Activated naive CD8-positive, alpha-beta T cell treated with anti-CD3 and anti-CD28 coated beads, Interleukin-2, amount 50 U/mL, for 24 hours (primary cell): ENCODE results near the gene DLL1.

Experiments
- ATAC-seq: fragments of 150-1000 bp; cut with Tn5 transposase; one replicate; pipeline ENCODE4 v1.10.0; 2021
- DNase-seq: peaks from one replicate; pipeline ENCODE4 v3.0.0; 2021
- H3K27ac Mint-ChIP-seq: one replicate; pipeline ENCODE4 v1.8.0; 2021; ENCODE audit warnings: mild to moderate bottlenecking, mixed read lengths
- H3K27me3 Mint-ChIP-seq: one replicate; pipeline ENCODE4 v1.8.0; 2021; ENCODE audit warnings: mixed read lengths
- H3K36me3 Mint-ChIP-seq: one replicate; pipeline ENCODE4 v1.8.0; 2021; ENCODE audit warnings: low read depth, mixed read lengths
- H3K4me1 Mint-ChIP-seq: one replicate; pipeline ENCODE4 v1.8.0; 2021; ENCODE audit warnings: mixed read lengths
- H3K4me3 Mint-ChIP-seq: one replicate; pipeline ENCODE4 v1.8.0; 2021; ENCODE audit warnings: mild to moderate bottlenecking, moderate library complexity, mixed read lengths
- H3K9me3 Mint-ChIP-seq: one replicate; pipeline ENCODE4 v1.8.0; 2021; ENCODE audit warnings: mixed read lengths

Gene DLL1

GRCh38 chr6:170260686-170261085 lies 30.2 kb downstream of the DLL1 start:
- Mint-ChIP-seq H3K4me1 (no peaks in the 10 kb centered on the region), H3K27me3 (peaks cover 6% of the 10 kb centered on the region), H3K9me3 (no peaks in the 10 kb centered on the region), H3K4me3 (no peak overlapping the region), H3K27ac (no peak overlapping the region), H3K36me3 (no peaks in the 10 kb centered on the region)
- no peak for ATAC-seq
- no peak for DNase-seq

- H3K4me1 Mint-ChIP-seq = no peaks in the 10 kb centered on the region
- H3K9me3 Mint-ChIP-seq = no peaks in the 10 kb centered on the region
- no peak overlapping the region for H3K27ac Mint-ChIP-seq
- no peak for DNase-seq
- H3K36me3 Mint-ChIP-seq = no peaks in the 10 kb centered on the region
- no peak for ATAC-seq
- peaks cover 6% of the 10 kb centered on the region for H3K27me3 Mint-ChIP-seq
- H3K4me3 Mint-ChIP-seq = no peak overlapping the region
These were observed 31.6 kb downstream of the DLL1 start for GRCh38 chr6:170259278-170259677.

- no peaks in the 10 kb centered on the region for H3K36me3 Mint-ChIP-seq
- H3K27ac Mint-ChIP-seq = no peak overlapping the region
- ATAC-seq (no peak), DNase-seq (no peak)
- H3K4me3 Mint-ChIP-seq = no peak overlapping the region
- H3K9me3 Mint-ChIP-seq = no peaks in the 10 kb centered on the region
- peaks cover 6% of the 10 kb centered on the region for H3K27me3 Mint-ChIP-seq
- H3K4me1 Mint-ChIP-seq = no peaks in the 10 kb centered on the region
These were observed 32.5 kb downstream of the DLL1 start for GRCh38 chr6:170258407-170258806.

GRCh38 chr6:170257376-170257775 lies 33.5 kb downstream of the DLL1 start:
- H3K9me3 Mint-ChIP-seq = no peaks in the 10 kb centered on the region
- no peak for DNase-seq
- H3K27ac Mint-ChIP-seq = no peak overlapping the region
- no peak for ATAC-seq
- H3K4me1 Mint-ChIP-seq = no peaks in the 10 kb centered on the region
- peaks cover 6% of the 10 kb centered on the region for H3K27me3 Mint-ChIP-seq
- H3K4me3 Mint-ChIP-seq = no peak overlapping the region
- H3K36me3 Mint-ChIP-seq = no peaks in the 10 kb centered on the region

- H3K27me3 Mint-ChIP-seq = peaks cover 4% of the 10 kb centered on the region
- H3K4me3 Mint-ChIP-seq = no peak overlapping the region
- H3K27ac Mint-ChIP-seq = no peak overlapping the region
- H3K9me3 Mint-ChIP-seq = no peaks in the 10 kb centered on the region
- no peak for DNase-seq
- no peaks in the 10 kb centered on the region for H3K36me3 Mint-ChIP-seq
- no peaks in the 10 kb centered on the region for H3K4me1 Mint-ChIP-seq
- no peak for ATAC-seq
These were observed 34.2 kb downstream of the DLL1 start for GRCh38 chr6:170256641-170257040.

GRCh38 chr6:170255426-170256125 lies 35.3 kb downstream of the DLL1 start:
- ATAC-seq = no peak
- H3K27ac Mint-ChIP-seq = no peak overlapping the region
- H3K4me1 Mint-ChIP-seq = no peaks in the 10 kb centered on the region
- no peak for DNase-seq
- peaks cover 3% of the 10 kb centered on the region for H3K27me3 Mint-ChIP-seq
- no peaks in the 10 kb centered on the region for H3K9me3 Mint-ChIP-seq
- no peak overlapping the region for H3K4me3 Mint-ChIP-seq
- H3K36me3 Mint-ChIP-seq = no peaks in the 10 kb centered on the region

GRCh38 chr6:170254315-170255213 lies 36.3 kb downstream of the DLL1 start:
- Mint-ChIP-seq H3K27me3 (peaks cover 3% of the 10 kb centered on the region), H3K9me3 (no peaks in the 10 kb centered on the region), H3K4me3 (no peak overlapping the region), H3K36me3 (no peaks in the 10 kb centered on the region), H3K27ac (no peak overlapping the region), H3K4me1 (no peaks in the 10 kb centered on the region)
- ATAC-seq (no peak), DNase-seq (no peak)

GRCh38 chr6:170253910-170254269 lies 37.0 kb downstream of the DLL1 start:
- Mint-ChIP-seq H3K27ac (no peak overlapping the region), H3K9me3 (no peaks in the 10 kb centered on the region), H3K4me3 (no peak overlapping the region), H3K36me3 (no peaks in the 10 kb centered on the region), H3K27me3 (peaks cover 3% of the 10 kb centered on the region), H3K4me1 (no peaks in the 10 kb centered on the region)
- no peak for DNase-seq
- no peak for ATAC-seq

GRCh38 chr6:170253226-170253909 lies 37.5 kb downstream of the DLL1 start:
- Mint-ChIP-seq H3K36me3 (no peaks in the 10 kb centered on the region), H3K9me3 (no peaks in the 10 kb centered on the region), H3K4me3 (no peak overlapping the region), H3K4me1 (no peaks in the 10 kb centered on the region), H3K27ac (no peak overlapping the region), H3K27me3 (peaks cover 5% of the 10 kb centered on the region)
- DNase-seq = no peak
- ATAC-seq = no peak

GRCh38 chr6:170251776-170252571 lies 38.9 kb downstream of the DLL1 start:
- H3K4me3 Mint-ChIP-seq = no peak overlapping the region
- no peaks in the 10 kb centered on the region for H3K4me1 Mint-ChIP-seq
- DNase-seq (no peak), ATAC-seq (no peak)
- no peak overlapping the region for H3K27ac Mint-ChIP-seq
- H3K36me3 Mint-ChIP-seq = no peaks in the 10 kb centered on the region
- peaks cover 2% of the 10 kb centered on the region for H3K27me3 Mint-ChIP-seq
- H3K9me3 Mint-ChIP-seq = no peaks in the 10 kb centered on the region

- H3K9me3 Mint-ChIP-seq = no peaks in the 10 kb centered on the region
- no peaks in the 10 kb centered on the region for H3K4me1 Mint-ChIP-seq
- ATAC-seq = no peak
- no peak for DNase-seq
- no peaks in the 10 kb centered on the region for H3K36me3 Mint-ChIP-seq
- H3K27ac Mint-ChIP-seq = no peak overlapping the region
- peaks cover 2% of the 10 kb centered on the region for H3K27me3 Mint-ChIP-seq
- H3K4me3 Mint-ChIP-seq = no peak overlapping the region
These were observed 39.7 kb downstream of the DLL1 start for GRCh38 chr6:170250981-170251775.

- no peaks in the 10 kb centered on the region for H3K9me3 Mint-ChIP-seq
- no peak overlapping the region for H3K27ac Mint-ChIP-seq
- H3K4me3 Mint-ChIP-seq = no peak overlapping the region
- peaks cover 2% of the 10 kb centered on the region for H3K27me3 Mint-ChIP-seq
- no peaks in the 10 kb centered on the region for H3K36me3 Mint-ChIP-seq
- no peaks in the 10 kb centered on the region for H3K4me1 Mint-ChIP-seq
- no peak for ATAC-seq
- DNase-seq = no peak
These were observed 40.4 kb downstream of the DLL1 start for GRCh38 chr6:170250455-170250854.

GRCh38 chr6:170249817-170250216 lies 41.1 kb downstream of the DLL1 start:
- Mint-ChIP-seq H3K9me3 (no peaks in the 10 kb centered on the region), H3K27me3 (peaks cover 2% of the 10 kb centered on the region), H3K4me3 (no peak overlapping the region), H3K4me1 (no peaks in the 10 kb centered on the region), H3K36me3 (no peaks in the 10 kb centered on the region), H3K27ac (no peak overlapping the region)
- ATAC-seq (no peak), DNase-seq (no peak)
